CD4-positive, alpha-beta T cell (primary cell): ENCODE results near the gene PCDH9. TPM values are rescaled to one million over a fixed set of nuclear protein-coding genes. Genes with fewer than 3 reads are reported as not detected.

Experiments
- ATAC-seq: fragments of 200-7000 bp; cut with Tn5 transposase; one replicate; pipeline ENCODE4 v1.10.0; 2022; ENCODE audit warnings: mild to moderate bottlenecking; ENCODE audit not compliant: poor library complexity
- CTCF ChIA-PET: fragments of 350-600 bp; sonication (Branson Sonifier 250); formaldehyde crosslinking; loops from one replicate; lab custom pipeline; 2021; ENCODE audit warnings: antibody characterized with exemption, inconsistent platforms; lab: Charles Lee
- POLR2A ChIA-PET: fragments of 350-600 bp; sonication (Branson Sonifier 250); formaldehyde crosslinking; loops from one replicate; lab custom pipeline; 2021; ENCODE audit warnings: antibody characterized with exemption, inconsistent platforms; lab: Charles Lee
- DNase-seq, 14 experiments: peaks; one replicate each; pipeline ENCODE4 v3.0.0-alpha.2; 2013 to 2020; ENCODE audit warnings: mixed read lengths in 2 of 14
- H3K27ac ChIP-seq, 2 donors: one replicate each; pipeline versions ENCODE4 v1.5.1 to v1.7.0; 2013; ENCODE audit warnings: low read length in 2 of 2, low read depth in 1 of 2, mild to moderate bottlenecking in 1 of 2
- H3K27me3 ChIP-seq, 2 experiments: 1 replicate in 1 of 2; 2 replicates in 1 of 2; pipeline versions ENCODE4 v1.6.1 to v1.7.0; 2013; ENCODE audit warnings: low read length in 2 of 2, control low read depth in 1 of 2, mild to moderate bottlenecking in 1 of 2, moderate library complexity in 1 of 2; ENCODE audit not compliant: insufficient read depth in 2 of 2, control insufficient read depth in 1 of 2
- H3K36me3 ChIP-seq: one replicate; pipeline ENCODE4 v1.6.1; 2013; ENCODE audit warnings: low read length, control low read depth; ENCODE audit not compliant: insufficient read depth
- H3K4me1 ChIP-seq: one replicate; pipeline ENCODE4 v1.6.1; 2013; ENCODE audit warnings: low read length, control low read depth; ENCODE audit not compliant: insufficient read depth
- H3K4me3 ChIP-seq: one replicate; pipeline ENCODE4 v1.5.1; 2013; ENCODE audit warnings: mild to moderate bottlenecking, low read length, moderate library complexity
- H3K9me3 ChIP-seq, 2 experiments: 1 replicate in 1 of 2; 2 replicates in 1 of 2; pipeline versions ENCODE4 v1.6.1 to v1.7.0; 2013; ENCODE audit warnings: low read length in 2 of 2, mild to moderate bottlenecking in 2 of 2, control low read depth in 1 of 2, moderate library complexity in 1 of 2; ENCODE audit not compliant: control insufficient read depth in 1 of 2, insufficient read depth in 1 of 2
- H3K27ac Mint-ChIP-seq: one replicate; pipeline ENCODE4 v1.8.0; 2020; ENCODE audit warnings: mixed read lengths
- H3K27me3 Mint-ChIP-seq: one replicate; pipeline ENCODE4 v1.8.0; 2021; ENCODE audit warnings: mixed read lengths
- H3K36me3 Mint-ChIP-seq: one replicate; pipeline ENCODE4 v1.8.0; 2021; ENCODE audit warnings: low read depth, mixed read lengths
- H3K4me1 Mint-ChIP-seq: one replicate; pipeline ENCODE4 v1.8.0; 2021; ENCODE audit warnings: low read depth, mixed read lengths
- H3K4me3 Mint-ChIP-seq: one replicate; pipeline ENCODE4 v1.8.0; 2020; ENCODE audit warnings: mild to moderate bottlenecking, mixed read lengths
- H3K9me3 Mint-ChIP-seq: one replicate; pipeline ENCODE4 v1.8.0; 2020; ENCODE audit warnings: mixed read lengths
- intact Hi-C, 2 experiments: fragments of 100-400 bp; cut with DNase I in 1 of 2; cut with micrococcal nuclease in 1 of 2; formaldehyde crosslinking; loops; one replicate each; pipeline versions ENCODE4 v1.15.1 to v1.9.0; 2023 to 2025; cut with DNase I, micrococcal nuclease
- total RNA-seq, 174 experiments: library from RNA in 2 of 174; stranded (reverse) in 2 of 174; gene quantifications; one replicate each; pipeline ENCODE4 v1.2.3 and lab custom pipeline; 2021 to 2026
- TF ChIP-seq, protein P1 (sequence below): fragments of 200-600 bp; IDR thresholded peaks from one replicate; pipeline ENCODE4 v1.8.0; 2022; ENCODE audit warnings: antibody characterized with exemption, mild to moderate bottlenecking

PCDH9 gene
- total RNA-seq, 2 experiments from 2014 or later = 0.08 to 0.19 TPM

DNA sequence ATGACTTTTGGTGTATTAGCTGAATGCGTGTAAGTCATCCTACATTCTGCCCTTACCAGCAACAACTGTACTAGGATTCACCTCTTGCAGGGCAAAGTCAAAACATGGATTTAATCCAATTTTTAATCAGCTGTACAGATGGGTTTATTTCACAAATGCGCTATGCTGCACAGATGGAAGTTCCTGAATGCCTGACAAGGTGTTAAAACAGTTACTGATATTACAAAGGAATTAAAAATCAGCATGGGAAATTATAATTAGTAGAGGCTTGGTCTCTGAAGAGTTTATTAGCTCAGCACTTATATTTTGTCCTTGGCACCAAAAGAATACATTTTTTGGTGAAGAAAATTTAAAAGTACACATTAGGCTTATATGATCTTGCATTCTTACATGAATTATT, 448.9 kb downstream of the PCDH9 start:
- CTCF ChIA-PET = no interaction called here
- no peaks in the 10 kb centered on the region for H3K27me3 Mint-ChIP-seq

DNA sequence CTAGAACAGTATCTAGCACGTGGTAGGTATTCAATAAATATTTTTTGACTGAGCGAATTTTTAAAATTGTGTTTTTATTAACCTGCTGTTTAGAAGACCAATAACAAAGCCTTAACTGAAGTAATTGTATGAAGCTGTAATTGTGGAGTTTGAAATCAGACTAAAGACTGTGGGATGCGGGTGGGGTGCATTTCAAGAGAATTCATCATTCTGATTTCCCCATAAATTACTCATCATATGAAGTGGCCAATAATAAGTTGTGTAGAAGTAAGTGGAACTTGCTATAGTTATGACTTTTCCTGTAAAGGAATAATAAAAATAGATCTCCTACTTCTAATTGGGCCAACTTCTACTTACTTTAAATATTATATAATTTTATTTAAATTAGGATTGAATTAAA, 449.3 kb downstream of the PCDH9 start:
- intact Hi-C loops = no loop called here
- Mint-ChIP-seq H3K9me3 (peaks cover 3% of the 10 kb centered on the region), H3K4me3 (no peak overlapping the region), H3K36me3 (no peaks in the 10 kb centered on the region), H3K27me3 (no peaks in the 10 kb centered on the region), H3K27ac (no peak overlapping the region), H3K4me1 (no peaks in the 10 kb centered on the region)
- no peak for DNase-seq
- Histone ChIP-seq H3K36me3 (no peaks in the 10 kb centered on the region), H3K27me3 (no peaks in the 10 kb centered on the region), H3K27ac (no peak overlapping the region), H3K9me3 (no peaks in the 10 kb centered on the region), H3K4me3 (no peak overlapping the region), H3K4me1 (no peaks in the 10 kb centered on the region)
- ATAC-seq = no peak
- TF ChIP-seq, protein P1, sequence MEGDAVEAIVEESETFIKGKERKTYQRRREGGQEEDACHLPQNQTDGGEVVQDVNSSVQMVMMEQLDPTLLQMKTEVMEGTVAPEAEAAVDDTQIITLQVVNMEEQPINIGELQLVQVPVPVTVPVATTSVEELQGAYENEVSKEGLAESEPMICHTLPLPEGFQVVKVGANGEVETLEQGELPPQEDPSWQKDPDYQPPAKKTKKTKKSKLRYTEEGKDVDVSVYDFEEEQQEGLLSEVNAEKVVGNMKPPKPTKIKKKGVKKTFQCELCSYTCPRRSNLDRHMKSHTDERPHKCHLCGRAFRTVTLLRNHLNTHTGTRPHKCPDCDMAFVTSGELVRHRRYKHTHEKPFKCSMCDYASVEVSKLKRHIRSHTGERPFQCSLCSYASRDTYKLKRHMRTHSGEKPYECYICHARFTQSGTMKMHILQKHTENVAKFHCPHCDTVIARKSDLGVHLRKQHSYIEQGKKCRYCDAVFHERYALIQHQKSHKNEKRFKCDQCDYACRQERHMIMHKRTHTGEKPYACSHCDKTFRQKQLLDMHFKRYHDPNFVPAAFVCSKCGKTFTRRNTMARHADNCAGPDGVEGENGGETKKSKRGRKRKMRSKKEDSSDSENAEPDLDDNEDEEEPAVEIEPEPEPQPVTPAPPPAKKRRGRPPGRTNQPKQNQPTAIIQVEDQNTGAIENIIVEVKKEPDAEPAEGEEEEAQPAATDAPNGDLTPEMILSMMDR = no peak
- ChIA-PET CTCF (no interaction called here), POLR2A (no interaction called here)

More for the DNA sequence above, 448.9 kb downstream of the PCDH9 start:
- POLR2A ChIA-PET = no interaction called here
- ATAC-seq (no peak), DNase-seq (no peak)
- H3K4me1 Mint-ChIP-seq = no peaks in the 10 kb centered on the region
- no peaks in the 10 kb centered on the region for H3K4me1 ChIP-seq
- intact Hi-C loops = no loop called here
- H3K4me3 ChIP-seq = no peak overlapping the region
- H3K9me3 Mint-ChIP-seq = peaks cover 3% of the 10 kb centered on the region
- TF ChIP-seq, protein P1 = no peak
- H3K9me3 ChIP-seq = no peaks in the 10 kb centered on the region
- no peak overlapping the region for H3K27ac Mint-ChIP-seq
- no peak overlapping the region for H3K4me3 Mint-ChIP-seq
- no peaks in the 10 kb centered on the region for H3K36me3 ChIP-seq
- no peak overlapping the region for H3K27ac ChIP-seq
- no peaks in the 10 kb centered on the region for H3K36me3 Mint-ChIP-seq
- no peaks in the 10 kb centered on the region for H3K27me3 ChIP-seq

DNA sequence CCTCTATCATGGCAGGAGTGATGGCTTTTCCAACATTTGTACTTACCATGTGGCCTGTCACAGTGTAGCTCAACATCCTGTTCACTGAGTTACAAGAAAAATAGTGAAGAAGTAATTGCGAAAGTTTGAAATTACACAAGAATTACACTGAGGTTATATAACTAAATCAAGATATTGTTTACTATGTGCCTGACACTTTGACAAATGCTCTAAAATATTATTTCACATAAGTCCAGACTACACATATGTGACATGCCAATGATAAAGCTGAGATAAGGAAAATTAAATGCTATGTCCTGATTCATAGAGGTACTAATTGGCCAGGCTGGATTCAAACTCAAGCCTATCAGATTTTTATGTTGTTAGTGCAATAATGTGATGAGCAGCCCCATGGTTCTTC, 451.7 kb downstream of the PCDH9 start:
- CTCF ChIA-PET = no interaction called here
- no peaks in the 10 kb centered on the region for H3K4me1 ChIP-seq
- intact Hi-C loops = no loop called here
- Mint-ChIP-seq H3K4me1 (no peaks in the 10 kb centered on the region), H3K27ac (no peak overlapping the region), H3K27me3 (no peaks in the 10 kb centered on the region), H3K9me3 (peaks cover 3% of the 10 kb centered on the region), H3K36me3 (no peaks in the 10 kb centered on the region), H3K4me3 (no peak overlapping the region)
- H3K27me3 ChIP-seq = no peaks in the 10 kb centered on the region
- no peak overlapping the region for H3K27ac ChIP-seq
- POLR2A ChIA-PET = no interaction called here
- no peaks in the 10 kb centered on the region for H3K36me3 ChIP-seq
- DNase-seq (no peak), ATAC-seq (no peak)
- no peak overlapping the region for H3K4me3 ChIP-seq
- TF ChIP-seq, protein P1 = no peak
- peaks cover 0 to under 1% of the 10 kb centered on the region in 2 experiments for H3K9me3 ChIP-seq
